GM18519 (cell line): ENCODE data around the gene GRAP.
A peak's percentile ranks its signal among the peaks of the same experiment; 100 is the strongest.

Experiments
- ATAC-seq: cut with Tn5 transposase; IDR thresholded peaks from one replicate; pipeline ENCODE4 v1.9.1; 2021; ENCODE audit warnings: mild to moderate bottlenecking, moderate library complexity; ENCODE audit not compliant: unreplicated experiment, low FRiP score

The GRAP gene

DNA sequence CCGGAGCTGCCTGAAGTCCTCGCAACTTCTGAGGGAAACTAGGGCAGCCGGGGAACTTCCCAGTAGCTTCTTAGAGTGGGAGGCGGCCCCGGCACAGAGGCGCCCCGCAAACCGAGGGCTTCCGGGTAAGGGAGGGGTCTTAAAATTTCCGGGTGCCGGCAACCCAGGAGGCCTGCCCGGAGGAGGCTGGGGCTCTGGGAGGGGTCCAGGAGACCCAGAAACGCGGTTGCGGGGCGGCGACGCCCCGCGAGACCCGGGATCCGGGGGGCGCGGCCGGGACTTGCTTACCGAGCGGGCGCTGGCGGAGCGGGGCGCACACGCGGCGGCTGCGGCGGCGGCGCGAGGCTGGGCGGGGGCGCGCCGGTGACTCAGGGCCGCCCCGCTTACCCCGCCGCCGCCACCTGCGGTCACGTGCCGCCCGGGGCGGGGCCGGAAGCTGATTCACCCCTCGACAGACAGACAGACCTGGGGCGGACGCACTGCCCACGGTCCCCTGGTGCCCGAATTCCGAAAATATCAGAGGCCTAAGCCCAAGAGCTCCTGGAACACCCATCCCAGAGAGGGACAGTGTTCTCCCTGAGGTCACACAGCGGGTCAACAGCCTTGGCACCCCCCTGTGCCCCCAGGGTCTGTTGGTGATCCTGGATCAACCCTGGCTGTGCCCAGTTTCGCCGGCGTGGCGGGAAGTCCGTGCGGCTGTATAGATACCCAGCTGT, 42.2 kb downstream of the GRAP start, which contains the start of gene FAM83G:
TSS of gene FAM83G (minus strand) at position 344 of the 716 bp plus-strand sequence. CDS start 723 bp downstream, outside the sequence.
- peak; percentile 42 for ATAC-seq

DNA sequence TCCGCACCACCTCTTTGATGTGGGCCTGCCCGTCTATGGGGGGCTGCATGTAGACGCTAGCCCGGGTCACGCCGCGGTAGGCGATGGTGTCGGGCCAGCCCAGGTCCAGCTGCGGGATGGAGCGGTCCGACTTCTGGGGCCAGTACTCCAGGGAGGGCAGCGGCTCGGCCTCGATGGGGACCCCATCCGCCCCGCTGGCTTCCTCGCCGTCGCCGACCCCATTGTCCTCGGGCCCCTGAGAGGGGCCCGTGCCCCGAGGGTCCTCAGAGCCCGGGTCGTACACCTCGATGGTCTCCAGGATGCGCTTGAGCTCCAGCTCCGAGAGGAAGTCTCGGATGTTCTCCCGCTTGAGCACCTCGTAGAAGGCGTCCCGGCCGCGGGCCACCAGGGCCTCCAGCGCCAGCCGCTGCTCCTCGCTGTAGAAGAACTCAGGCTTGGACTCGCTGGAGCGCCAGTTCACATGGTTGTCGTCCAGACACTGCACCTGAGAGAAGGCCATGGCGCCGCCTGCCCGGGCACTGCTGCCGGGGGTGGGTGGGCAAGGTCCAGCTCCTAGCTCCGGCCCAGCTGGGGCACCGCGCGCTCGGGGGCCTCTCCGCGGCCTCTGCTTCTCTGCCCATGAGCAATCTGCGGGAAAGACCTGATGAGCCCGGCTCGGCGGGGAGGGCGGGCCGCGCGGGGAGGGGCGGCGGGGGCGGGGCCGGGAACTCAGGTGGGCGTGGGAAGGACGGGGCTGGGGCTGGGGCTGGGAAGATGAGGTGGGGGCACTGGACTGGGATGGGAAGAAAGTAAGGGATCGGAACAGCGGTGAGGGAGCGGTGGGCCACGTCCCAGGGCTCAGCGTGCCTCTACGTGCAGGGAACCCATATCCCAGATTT, 43.0 kb downstream of the GRAP start:
- no peak for ATAC-seq

DNA sequence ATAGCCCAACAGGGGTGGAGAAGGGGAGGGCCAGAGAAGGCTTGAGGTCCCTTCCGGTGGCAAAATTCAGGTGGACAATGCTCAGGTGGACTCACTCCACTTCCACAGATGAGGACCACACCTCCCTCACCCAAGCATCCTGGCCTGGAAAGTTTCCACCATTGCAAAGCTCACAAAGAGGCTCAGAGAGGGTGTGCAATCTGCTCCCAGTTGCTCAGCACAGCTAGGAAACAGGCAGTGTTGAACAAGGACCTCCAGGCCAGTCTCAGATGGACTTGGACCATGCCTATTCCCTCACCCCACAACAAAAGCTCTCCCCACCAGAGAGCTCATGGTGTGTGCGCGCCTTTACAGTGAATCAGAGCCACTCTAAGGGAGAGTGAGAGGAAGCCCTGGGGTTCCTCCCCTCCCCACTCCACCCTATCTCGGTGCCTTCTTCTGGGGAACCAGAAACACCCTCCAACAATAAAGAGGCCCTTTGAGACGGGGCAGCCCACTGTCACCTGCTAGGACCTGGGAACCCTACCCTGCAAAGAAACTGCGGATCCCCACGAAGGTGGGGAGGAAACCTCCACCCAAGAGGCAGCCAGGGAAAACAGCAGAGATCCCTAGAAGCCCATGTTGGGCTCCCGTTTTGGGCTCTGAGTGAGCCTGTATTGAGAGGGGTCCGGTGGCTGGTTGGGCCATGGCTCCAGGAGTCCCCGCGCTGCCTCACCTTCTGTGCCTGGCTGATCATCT, 43.8 kb downstream of the GRAP start:
- ATAC-seq, result no peak

DNA sequence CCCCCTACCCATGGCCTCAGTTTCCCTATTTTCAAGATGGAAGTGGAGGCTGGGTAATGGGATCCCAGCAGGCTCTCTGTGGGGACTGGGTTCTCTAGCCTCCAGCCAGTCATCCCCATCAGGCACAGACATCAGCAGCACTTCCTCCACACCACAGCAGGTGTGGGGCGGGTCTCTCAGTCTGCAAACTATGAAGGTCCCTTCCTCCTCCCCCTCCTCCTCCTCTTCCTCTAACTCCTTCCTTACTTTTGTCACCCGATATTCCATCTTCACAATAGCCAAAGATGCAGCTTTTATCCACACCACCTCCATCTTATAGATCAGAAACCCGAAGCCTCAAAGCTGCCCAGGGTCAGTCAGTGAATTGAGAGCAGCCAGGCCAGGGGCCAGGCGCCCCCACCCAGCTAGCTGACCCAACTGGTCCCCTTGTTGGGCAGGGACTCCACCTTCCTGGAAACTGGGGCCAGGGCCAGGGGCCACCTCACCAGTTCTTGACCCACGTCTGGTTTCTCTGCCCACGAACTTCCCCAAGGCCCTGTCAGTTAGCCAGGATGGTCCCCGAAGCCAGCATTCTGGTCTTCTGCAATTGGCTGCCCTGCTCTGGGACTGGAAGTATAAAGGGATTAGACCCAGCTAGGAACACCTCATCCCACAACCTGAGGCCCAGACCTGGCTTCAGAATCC, 44.7 kb downstream of the GRAP start:
- no peak for ATAC-seq

DNA sequence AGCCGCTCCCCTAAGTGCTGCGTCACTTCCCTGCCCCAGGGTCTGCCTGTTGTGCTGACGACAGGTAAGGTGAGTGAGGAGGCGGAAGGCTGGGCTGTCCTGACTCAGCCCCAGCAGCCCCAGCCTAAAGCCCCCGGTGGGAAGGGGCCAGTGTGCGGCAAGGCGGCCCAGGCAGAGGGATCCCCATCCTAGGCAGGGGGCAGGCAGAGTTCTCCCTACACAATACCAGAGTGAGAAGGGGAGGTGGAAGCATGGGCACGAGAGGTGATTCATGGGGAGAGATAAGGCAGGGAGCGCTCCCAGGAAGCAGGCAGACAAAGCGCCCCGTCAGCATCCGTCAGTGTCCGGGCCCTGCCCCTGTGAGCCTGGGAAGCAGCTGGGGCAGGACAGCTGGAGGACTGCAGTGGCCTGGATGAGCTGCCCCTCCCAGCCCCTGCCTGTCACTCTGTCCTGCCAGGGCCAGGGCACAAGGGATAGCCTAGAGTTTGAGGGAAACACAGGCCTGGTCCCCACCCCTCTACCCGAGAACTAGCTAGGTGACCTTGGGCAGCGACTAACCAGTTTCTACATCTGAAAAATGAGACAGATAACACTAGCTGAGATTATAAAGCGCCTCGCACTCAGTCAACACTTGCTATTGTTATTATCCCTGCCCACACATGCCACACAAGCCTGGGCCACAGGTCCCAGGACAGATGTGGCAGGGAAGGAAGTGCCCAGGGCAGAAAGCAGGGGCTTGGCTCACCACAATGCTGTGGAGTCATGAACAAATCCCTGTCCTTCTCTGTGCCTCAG, 46.0 kb downstream of the GRAP start:
- ATAC-seq, result no peak

DNA sequence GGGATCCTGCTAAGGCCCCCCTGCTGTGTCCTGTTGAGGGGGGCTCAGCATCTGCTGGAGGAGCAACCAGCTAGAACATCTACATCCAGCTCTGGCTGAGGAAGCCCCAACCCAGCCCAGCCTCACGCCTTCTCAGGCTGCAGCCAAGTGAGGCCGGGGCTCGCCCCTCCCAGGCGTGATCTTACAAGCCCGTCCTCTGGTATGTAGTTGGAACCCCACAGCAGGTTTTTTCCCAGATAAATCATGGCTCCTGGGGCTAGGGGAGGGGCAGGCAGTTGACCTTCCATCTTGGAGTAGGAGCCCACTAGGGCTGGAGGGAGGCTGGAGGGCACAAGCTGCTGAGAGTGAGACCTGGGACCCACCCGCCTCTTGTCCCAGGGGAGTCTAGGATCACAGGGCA, 46.8 kb downstream of the GRAP start:
- ATAC-seq, result no peak

DNA sequence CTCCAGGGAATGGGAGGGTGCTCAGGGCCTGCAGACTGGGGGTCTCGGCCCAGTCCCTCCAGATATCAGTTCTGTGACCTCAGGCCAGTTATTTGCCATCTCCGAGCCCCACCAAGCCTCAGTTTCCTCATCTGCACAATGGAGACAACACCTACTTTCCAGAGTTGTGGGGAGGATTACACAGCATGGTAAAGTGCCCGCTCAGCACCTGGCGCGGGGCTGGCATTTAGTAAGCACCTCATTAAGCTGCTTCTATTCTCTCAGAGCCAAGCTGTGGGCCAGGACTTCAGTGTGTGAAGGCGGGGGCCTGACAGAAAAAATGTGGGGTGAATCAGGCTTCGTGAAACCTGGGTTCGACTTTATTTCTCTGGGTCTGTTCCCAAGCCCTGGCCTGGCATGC, 47.4 kb downstream of the GRAP start:
- ATAC-seq, result no peak

DNA sequence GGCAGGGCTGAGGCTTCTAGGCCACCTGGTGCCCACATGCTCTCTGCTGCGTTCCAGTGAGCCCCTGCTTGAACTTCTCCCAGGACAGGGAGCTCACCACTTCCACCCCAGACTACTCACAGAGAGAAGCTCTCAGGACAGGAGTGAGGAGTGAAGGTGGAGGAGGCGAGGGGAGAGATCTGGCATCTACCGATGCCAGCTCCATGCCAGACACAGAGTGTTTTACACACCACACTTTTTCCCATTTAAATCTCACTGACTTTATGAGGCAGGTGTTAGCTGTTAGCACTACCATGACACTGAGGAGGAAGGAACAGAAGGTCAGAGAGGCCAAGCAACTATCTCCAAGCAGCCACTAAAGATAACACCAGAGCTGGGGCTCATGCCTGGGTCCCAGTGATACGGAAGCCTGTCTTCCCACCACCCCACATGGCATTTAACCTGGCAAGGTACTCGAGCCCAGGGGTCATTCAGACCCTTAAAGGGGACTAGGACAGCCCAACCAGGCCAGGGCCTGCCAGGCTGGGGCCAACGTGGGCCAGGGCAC, 49.0 kb downstream of the GRAP start:
- ATAC-seq, result no peak

DNA sequence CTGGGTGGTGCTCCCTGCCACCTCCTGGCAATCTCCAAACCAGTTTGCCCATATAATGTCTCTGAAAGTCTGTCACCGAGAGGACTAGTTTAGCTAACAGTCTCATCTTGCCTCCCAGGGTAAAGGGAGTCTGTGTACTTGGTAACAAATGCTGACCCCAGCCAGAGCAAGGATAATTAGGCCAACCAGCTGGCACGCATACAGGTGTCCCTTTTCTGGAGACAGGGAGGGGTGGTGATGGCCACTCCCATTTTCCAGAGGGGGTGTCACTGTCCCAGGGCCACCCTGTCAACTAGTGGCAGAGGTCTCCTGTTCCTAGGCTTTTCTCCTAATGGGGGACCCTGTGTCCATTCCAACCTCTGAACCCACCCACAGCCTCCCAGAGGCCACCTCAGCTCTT, 50.3 kb downstream of the GRAP start:
- ATAC-seq, result no peak

DNA sequence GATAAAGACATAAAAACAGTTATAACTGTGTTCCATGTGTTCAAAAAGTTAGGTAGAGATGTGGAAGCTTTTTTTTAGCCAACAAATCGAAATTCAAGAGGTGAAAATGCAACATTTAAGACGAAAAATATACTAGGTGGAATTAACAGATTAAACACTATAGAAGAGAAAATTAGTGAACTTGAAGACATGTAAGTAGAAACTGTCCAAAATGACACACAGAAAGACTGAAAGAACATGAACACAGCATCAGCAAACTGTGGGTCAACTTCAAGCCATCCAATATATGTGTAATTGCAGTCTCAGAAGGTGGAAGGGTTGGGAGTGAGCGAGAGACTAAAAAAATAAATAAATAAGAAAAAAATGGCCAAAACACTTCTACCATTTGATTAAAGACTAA, 51.5 kb downstream of the GRAP start:
- no peak for ATAC-seq

DNA sequence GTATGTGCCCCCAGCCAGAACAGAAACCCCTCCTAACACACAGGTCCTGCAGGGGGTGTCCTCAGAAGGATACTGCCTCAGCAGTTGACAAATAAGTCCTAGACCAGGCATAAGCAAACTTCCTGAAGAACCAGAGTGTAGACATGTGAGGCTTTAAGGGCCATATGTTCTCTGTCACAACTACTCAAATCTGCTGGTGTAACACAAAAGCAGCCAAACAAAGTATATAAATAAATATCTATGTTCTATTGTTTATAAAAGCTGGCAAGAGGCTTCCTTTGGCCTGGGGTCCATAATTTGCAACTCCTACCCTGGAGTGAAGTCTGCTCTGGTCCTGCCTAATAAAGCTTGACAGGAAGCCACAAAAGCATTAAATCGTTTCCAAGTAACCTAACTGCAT, 52.1 kb downstream of the GRAP start:
- ATAC-seq, result no peak

DNA sequence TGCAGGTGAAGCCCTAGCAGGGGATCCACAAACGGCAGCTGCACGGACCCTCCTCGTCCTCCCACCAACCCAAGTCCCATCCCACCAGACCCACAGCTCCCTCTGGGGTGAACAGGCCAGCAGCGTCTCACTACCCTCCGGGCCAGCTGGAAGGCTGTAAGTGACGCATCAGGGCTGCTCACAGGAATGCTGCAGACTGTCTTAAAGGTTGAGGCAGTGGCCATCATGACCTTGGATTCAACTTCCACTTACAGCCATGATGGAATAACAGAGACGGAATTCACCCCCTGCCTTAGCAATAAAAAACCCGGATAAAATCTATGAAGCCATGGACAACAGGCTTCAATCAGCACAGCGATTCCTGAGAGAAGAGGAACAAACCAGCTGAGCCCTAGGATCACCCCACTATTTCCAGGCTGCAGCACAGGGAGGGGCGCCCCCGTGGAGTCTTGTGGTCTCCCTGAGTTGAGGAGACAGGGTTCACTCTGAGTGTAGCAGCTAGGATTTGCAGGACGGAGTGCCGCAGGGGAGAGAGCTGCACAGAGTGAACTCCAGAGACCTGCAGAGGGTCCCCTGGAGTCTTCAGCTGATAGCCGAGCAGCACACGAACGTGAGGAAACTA, 52.7 kb downstream of the GRAP start:
- no peak for ATAC-seq

DNA sequence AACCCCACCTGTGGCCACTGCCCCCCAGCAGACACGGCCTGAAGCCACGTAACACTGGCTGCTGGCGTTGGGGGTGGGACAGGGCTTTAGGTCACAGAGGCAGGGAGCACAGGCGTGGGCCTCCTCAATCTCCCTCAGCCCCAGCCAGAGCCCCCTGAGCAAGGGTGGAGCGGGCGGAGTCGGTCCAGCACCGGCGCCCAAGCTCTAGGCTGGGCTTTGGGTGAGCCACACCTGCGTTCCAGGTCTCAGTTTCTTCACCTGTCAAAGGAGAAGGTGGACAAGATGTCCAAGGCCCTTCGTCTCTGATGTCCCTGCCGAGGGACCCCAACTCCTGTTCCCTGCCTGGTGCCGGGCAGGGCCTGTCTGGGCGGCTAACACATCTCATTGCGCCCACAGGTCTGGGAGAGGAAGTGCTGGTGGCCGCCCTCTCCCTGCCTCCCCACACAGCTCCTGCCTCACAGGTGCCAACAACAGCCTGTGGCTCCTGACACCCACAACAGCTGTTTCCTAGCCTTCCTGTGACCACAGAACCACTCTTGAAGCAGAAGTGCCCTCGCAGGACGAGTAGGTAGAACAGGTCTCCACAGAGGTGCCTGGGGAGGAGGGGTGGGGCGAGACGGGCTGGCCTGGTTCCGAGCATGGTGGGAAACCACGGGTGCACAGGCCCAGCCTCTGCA, 54.2 kb downstream of the GRAP start:
- no peak for ATAC-seq

DNA sequence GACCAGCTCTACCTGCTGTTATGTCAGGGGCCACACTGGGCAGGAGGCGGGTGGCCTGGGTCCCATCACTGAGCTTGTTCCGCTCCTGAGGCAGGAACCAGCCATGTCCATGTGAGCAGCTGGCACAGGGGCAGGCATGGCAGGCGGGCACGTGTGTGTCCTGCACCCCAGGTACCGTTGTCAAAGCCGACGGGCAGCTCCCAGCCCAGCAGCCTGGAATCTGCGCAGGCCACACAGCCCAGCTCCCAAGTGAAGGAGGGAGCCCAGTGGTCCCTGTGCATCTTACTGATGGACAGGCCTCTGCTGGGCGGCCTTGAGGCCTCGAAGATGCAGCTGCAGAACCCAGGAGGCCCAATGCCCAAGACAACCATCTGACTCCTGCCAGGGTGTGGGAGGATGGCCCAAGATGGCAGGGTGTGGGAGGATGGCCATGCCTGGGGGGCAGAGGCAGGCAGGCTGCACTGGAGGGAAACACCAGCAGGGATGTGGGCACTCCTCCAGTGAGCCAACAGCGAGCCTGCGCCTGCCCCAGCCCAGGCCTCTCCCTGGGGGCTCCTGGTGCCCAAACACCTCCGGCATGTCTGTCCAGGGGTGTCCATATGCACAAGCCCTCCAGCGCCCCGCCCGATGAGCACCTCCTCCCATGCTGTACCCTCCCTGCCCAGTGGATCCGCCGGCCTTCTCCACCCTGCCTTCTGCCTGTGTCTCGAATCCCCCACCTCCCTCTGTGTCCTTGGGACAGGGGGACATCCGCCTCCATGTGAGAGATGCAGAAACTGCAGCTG, 55.0 kb downstream of the GRAP start:
- no peak for ATAC-seq

DNA sequence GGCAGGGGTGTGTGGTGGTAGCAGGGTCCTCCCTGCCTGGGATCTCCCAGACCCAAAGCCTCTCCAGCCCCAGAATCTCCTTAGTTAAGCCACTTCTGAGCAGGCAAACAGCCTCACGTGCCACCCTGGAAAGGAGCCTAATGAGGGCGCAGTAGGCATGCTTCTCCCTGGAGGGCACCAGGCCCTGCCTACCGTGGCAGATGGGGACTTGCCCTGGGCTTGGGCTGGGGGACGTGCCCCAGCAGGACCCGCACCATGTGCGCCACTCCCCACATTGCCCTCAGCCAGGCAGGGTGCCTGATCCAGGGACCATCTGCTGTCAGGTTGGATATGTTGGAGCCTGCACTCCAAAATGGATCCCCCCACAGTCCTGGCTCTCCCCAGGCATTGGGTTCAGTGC, 56.4 kb downstream of the GRAP start:
- no peak for ATAC-seq

DNA sequence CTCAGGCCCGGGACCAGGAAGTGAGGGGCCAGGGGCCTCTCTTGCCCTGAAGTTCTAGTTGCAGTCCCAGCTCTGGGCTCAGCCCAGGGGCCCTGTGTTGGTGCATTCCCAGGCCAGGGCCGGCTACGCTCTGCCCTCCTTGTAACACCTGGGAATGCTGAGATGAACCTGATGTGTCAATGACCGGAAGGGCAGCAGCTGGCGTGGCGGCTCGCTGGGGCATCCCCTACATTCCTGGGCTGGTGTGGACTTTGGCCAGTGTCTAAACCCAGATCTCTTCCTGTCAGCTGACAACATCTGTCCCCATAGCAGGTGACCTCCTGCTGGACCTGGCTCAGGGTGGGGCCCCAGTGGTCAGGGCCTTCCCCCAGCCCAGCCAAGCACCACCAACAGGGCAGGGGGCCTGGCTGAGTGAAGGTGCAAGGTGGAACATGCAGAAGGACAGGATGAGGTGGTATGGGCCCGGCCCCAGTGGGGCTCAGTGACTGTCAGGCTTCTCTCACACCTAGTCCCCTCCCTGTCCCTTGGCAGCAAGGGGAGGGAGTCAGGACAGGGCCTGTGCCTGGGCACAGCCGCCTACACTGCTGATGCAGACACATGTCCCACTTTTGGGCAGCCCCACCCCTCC, 58.1 kb downstream of the GRAP start:
- no peak for ATAC-seq

DNA sequence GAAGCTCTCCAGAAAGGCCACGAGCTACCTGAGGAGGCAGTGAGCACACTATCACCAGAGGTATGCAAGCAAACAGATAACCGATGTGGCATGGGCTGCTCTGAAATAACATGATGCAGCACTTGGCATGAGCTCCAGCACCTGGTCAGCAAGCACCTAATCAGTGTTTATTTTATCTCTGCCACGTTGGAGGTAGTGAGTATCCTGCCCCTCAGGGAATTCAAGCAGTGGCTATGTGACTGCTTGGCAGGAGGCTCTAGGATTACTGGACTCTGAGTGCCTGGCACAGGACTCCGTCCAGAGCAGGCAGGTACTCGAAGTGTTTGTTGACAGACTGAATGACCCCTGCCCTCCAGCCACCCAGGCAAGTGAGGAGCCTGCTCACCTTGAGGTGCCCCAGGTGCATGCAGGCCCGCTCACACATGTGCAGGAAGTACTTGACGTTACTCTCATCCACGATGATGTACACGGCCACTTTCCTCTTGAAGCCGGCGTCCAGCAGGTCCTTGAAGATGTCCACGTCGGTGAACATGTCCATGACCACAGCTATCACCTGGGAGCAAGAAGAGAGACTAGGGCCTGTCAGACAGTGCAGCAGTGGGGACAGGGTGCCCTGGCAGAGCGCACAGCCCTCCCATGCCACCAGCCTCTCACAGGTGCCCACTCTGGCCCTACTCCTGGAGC, 58.8 kb downstream of the GRAP start:
- ATAC-seq, result no peak
